ENCODE data around the gene RNF149.
"Not testable (repeated sequence)": the region's sequence is repeated elsewhere in the genome, so short reads cannot be mapped to it uniquely, and the experiment has no call there.

Gene RNF149

DNA sequence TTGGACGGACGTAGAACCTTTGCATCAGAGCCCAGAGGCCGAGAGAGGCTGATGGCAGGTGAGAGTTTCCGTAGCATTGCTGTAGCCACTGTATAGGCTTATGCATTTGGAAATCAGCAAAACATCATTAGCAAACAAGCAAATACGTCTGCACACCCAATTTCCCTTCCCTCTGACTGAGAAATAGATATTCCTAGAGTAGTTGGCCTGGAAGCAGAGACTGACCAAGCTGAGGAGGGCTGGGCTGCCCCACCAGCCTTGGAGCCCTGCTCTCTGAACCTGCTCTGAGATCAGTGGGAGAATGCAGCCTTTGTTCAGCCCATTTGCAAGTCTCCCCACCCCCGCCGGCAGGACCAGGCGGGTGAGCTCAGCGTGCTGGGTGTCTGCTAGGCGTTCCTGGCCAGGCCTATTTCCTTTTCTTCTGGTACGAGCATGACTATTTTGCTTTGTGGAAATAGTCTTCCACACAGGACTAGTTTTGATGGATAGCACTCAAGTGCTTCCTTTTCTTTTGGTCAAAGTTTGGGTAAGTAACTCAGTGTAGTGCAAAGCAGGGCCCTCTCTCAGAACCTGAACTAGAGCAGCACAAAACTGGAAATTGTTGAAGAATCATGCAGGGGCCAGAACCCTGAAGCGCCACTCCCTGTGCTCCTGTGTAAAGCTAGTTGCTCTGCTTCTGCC lies 21.9 kb upstream of the RNF149 start:
- DNase-seq = no peak

GRCh38 chr2:101329026-101329425 lies 20.5 kb upstream of the RNF149 start:
- no peak for DNase-seq

DNA sequence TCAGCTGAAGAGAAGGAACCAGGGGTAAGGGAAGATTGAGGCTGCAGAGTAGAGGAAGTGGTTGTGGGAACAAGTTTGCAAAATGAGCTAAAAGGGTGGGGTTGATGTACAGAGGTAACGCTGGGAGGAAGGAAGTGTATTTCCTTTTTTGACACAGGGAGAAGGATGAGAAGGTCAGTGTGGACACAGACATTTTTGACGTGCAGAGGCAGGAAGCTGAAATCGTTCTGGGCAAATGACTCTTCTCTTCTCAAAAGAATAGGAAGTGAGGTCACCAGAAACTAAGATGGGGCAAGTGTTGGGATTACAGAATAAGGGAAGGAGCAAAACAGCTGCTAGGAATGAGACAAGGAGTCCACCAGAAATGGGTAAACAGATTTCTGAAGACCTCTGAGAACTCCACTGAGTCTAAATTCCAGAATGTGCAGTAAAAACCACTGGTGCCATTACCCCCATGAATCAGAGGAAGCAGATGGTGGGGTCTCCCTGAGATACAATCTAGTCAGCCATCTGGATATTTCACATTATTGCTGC lies 20.0 kb upstream of the RNF149 start:
- DNase-seq = no peak

DNA sequence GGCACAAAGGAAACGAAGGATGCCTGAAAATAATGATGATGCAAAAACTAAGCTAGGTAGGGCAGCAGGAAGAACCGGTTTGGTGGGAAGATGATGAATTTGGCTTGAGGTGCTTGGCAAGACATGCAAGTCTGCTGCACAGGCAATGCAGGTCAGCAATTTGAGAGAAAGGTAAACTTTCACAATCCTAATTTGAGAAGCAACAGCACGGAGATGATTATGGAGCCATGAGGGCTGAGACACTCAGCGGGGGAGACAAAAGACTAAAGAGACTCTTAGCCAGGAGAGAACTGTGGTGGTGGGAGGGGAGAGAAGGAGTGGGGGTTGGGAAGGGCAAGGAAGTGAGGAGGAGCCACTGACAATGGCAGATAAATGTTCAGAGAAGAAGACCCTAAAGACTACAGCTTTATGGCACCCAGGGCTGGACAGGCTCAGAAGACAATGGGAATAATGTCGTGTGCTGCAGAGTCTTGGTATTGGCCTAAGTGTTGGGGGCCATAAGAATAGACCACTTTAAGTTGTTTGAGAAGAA lies 19.4 kb upstream of the RNF149 start:
- no peak for DNase-seq

DNA sequence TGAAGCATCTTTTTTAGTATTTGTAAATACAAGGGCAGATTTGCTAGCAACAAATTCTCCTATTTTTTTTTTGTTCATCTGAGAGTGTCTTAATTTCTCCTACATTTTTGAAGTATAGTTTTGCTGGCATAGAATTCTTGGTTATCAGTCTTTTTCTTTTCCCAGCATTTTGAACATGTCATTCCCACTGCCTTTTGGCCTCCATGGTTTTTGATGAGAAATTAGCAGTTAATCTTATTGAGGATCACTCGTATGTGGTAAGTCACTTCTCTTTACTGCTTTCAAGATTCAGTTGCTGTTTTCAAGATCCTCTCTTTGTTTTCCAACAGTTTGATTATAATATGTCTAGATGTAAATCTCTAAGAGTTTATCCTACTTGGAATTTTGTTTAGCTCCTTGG lies 16.9 kb upstream of the RNF149 start:
- DNase-seq = no peak

- DNase-seq = not testable (repeated sequence)
Measured at GRCh38 chr2:101316568-101316967, 8.1 kb upstream of the RNF149 start.

- no peak for DNase-seq
Measured at GRCh38 chr2:101311696-101312017, 3.2 kb upstream of the RNF149 start.

DNA sequence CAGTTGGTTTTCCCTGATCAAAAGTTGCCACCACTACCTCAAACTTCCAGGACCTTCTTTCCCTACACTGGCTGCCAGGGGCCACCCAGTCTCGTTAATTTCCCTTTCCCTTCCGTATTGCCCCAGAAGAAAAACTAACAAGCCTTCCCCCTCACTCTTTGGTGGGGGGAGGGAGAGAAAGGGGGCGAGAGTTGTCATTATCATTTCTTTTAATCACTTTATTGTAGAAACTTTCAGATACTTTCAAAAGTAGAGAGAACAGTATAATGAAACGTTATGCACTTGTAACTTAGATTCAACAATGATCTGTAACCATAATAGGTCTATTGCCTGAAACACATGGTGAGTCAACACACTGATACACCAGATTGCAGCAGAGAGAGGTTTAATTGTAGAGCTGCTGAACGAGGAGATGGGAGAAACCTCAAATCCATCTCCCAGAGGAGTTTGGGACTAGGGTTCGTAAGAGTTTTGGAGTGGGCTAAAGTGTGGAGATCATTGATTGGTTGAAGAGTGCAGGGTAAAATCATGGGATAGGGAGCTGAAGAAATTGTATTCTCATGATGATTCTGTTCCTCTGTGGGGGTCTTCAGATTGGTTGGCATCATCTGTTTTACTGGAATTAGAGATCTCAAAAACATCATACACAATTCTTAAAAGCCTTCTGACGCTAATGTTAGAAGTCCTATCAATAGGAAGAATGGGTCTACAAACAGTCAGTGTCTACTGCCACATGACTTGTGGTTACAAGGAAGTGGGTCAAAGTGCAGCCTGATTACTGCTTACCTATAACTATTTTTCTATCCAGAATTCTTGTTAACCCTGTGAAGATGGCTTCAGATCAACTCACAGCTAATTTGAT lies 2.6 kb upstream of the RNF149 start:
- no peak for DNase-seq

DNA sequence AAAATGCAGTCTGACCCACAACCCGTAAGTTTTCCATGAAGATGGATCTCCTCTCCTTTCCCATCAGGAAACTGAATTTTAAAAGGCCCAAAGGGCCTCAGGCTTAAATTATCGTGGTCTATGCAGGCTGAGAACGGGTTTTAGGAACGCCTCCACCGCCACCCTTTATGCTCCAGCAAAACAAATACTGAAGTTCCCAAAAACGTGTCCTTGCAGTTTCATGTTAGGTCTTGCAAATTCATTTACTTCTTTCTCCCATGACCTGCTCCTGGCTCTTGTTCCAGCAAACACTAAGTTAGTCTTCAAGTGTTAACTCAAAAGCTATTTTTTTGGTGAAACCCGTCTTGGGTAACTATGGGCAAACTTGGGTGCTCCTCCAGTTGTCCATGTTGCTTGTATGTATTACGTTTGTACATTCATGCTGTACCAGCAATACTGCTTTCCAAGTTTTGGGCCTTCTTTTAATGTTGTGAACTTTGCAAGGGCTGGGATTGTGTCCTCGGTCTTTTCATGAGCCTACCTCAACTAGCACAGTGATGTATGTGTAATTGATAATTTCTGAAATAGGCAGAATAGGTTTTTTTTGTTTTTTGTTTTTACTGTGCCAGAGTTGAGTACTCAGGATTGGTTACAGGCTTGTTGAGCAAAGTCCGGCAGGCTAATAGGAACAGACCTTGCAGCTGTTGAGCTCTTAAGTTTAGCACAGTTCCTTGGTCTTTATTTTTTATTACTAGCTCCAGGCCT lies 1.8 kb upstream of the RNF149 start:
- DNase-seq = no peak

- peak; percentile 21 for DNase-seq
Measured at GRCh38 chr2:101307950-101308431, 510 bp downstream of the RNF149 start.

GRCh38 chr2:101307503-101307902 lies 998 bp downstream of the RNF149 start:
- DNase-seq = no peak

- DNase-seq = no peak
Measured at GRCh38 chr2:101306410-101306809, 2.1 kb downstream of the RNF149 start.

GRCh38 chr2:101305492-101306078 lies 2.9 kb downstream of the RNF149 start:
- no peak for DNase-seq

- no peak for DNase-seq
Measured at GRCh38 chr2:101305035-101305434, 3.5 kb downstream of the RNF149 start.

DNA sequence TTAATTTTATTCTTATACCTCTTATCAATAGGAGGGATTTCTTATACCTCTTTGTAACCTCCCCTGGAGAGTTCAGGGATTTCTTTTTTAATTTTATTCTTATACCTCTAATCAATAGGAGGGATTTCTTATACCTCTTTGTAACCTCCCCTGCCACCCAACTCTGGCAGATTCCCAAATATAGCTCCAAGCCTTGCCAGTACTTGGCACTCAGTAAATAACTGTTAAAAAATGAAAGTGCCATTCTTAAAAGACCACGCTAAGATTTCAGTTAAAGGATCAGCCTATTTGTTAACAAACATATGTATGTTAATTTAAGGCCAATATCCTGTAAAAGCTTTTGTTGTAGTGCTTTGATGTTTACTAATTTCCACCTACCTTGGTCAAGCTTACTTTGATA lies 4.8 kb downstream of the RNF149 start:
- DNase-seq = no peak

DNA sequence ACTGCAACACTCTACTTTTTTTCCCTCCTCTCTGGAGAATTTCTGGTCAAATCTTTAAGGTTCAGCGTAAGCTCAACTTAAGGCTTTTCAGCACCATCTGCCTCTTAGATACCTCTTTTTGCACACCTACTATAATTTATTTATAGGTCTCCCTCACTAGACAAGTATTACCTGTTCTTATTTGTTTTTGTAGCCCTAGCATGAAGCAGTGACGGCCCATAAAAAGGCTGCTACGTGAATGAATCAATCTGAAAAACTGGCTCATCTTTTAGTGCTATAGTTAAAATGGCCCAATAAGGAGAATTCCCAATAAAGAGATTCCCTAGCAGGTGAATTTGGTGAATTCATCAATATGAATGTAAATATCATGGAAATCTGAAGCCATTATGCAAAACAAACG lies 6.5 kb downstream of the RNF149 start:
- DNase-seq = no peak

GRCh38 chr2:101300836-101301235 lies 7.7 kb downstream of the RNF149 start:
- DNase-seq = no peak

DNA sequence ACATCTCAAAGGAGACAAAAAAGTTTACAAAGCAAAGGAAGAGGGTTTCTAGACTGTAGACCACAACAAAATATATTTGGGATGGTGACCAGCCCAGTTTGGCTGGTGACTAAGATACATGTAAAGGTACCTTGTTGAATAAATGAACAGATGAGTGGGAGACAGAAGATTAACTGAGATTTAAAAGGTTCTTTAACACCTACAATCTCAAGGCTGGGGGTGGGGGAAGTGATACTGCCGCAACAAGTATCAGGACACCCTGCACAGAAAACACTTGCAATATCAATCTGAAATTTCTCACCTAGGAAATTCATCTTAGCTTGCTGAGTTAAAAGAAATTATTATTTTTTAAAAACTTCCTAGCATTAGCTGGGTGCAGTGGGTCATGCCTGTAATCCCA lies 8.3 kb downstream of the RNF149 start:
- no peak for DNase-seq

GRCh38 chr2:101299604-101300003 lies 8.9 kb downstream of the RNF149 start:
- no peak for DNase-seq

GRCh38 chr2:101297383-101297782 lies 11.1 kb downstream of the RNF149 start:
- no peak for DNase-seq

- no peak for DNase-seq
Measured at GRCh38 chr2:101296371-101296770, 12.1 kb downstream of the RNF149 start.

GRCh38 chr2:101295895-101296294 lies 12.6 kb downstream of the RNF149 start:
- DNase-seq = no peak

GRCh38 chr2:101294861-101295260 lies 13.6 kb downstream of the RNF149 start:
- DNase-seq = no peak
